SJSA1 (cell line): Measurements from ENCODE around the gene SLC26A1. TPM values are rescaled to one million over a fixed set of nuclear protein-coding genes. Genes with fewer than 3 reads are reported as not detected.
A peak's percentile ranks its signal among the peaks of the same experiment; 100 is the strongest.

Source experiments
- DNase-seq, 2 experiments: peaks; one replicate each; pipeline ENCODE4 v3.0.0-alpha.2; 2015 to 2020; ENCODE audit warnings: low spot score in 2 of 2, low read depth in 1 of 2
- H3K27ac ChIP-seq: fragments of 250-450 bp; sonication (Bioruptor Pico); 2 replicates; pipeline ENCODE4 v1.5.1; 2020; ENCODE audit warnings: mild to moderate bottlenecking, moderate library complexity
- H3K27me3 ChIP-seq: fragments of 250-450 bp; sonication (Bioruptor Pico); replicated peaks from 2 replicates; pipeline ENCODE4 v1.5.1; 2020; ENCODE audit warnings: mild to moderate bottlenecking, moderate library complexity
- H3K36me3 ChIP-seq: fragments of 250-450 bp; sonication (Bioruptor Pico); 2 replicates; pipeline ENCODE4 v1.5.1; 2020; ENCODE audit warnings: mild to moderate bottlenecking
- H3K4me1 ChIP-seq: fragments of 250-450 bp; sonication (Bioruptor Pico); replicated peaks from 2 replicates; pipeline ENCODE4 v1.6.1; 2021; ENCODE audit warnings: mild to moderate bottlenecking
- H3K4me3 ChIP-seq: fragments of 250-450 bp; sonication (Bioruptor Pico); 2 replicates; pipeline ENCODE4 v1.5.1; 2020; ENCODE audit warnings: mild to moderate bottlenecking
- H3K9me3 ChIP-seq: fragments of 250-450 bp; sonication (Bioruptor Pico); replicated peaks from 2 replicates; pipeline ENCODE4 v1.5.1; 2020; ENCODE audit warnings: mild to moderate bottlenecking
- total RNA-seq: library from RNA; depleted of rRNA; stranded (reverse); fragments of >200 nt; shearing (Covaris generic); gene quantifications from 2 replicates; pipeline ENCODE4 v1.2.3, GENCODE V29; 2014

SLC26A1 gene
- total RNA-seq, 1 experiment from 2014 or later: not detected

GRCh38 chr4:995311-996026 lies 2.3 kb upstream of the SLC26A1 start:
- Histone ChIP-seq H3K27me3 (peaks cover 6% of the 10 kb centered on the region; the same call in 1 of the 2 replicates), H3K4me3 (no peak overlapping the region), H3K4me1 (no peaks in the 10 kb centered on the region), H3K27ac (no peak overlapping the region), H3K9me3 (no peaks in the 10 kb centered on the region), H3K36me3 (no peaks in the 10 kb centered on the region)
- no peak for DNase-seq

GRCh38 chr4:992297-993110 lies 700 bp downstream of the SLC26A1 start:
- H3K36me3 ChIP-seq: no peaks in the 10 kb centered on the region
- no peak for DNase-seq
- peaks cover 1% of the 10 kb centered on the region; the same call in 1 of the 2 replicates for H3K27me3 ChIP-seq
- H3K9me3 ChIP-seq: no peaks in the 10 kb centered on the region
- no peak overlapping the region for H3K4me3 ChIP-seq
- H3K4me1 ChIP-seq: no peaks in the 10 kb centered on the region
- H3K27ac ChIP-seq: no peak overlapping the region

DNA sequence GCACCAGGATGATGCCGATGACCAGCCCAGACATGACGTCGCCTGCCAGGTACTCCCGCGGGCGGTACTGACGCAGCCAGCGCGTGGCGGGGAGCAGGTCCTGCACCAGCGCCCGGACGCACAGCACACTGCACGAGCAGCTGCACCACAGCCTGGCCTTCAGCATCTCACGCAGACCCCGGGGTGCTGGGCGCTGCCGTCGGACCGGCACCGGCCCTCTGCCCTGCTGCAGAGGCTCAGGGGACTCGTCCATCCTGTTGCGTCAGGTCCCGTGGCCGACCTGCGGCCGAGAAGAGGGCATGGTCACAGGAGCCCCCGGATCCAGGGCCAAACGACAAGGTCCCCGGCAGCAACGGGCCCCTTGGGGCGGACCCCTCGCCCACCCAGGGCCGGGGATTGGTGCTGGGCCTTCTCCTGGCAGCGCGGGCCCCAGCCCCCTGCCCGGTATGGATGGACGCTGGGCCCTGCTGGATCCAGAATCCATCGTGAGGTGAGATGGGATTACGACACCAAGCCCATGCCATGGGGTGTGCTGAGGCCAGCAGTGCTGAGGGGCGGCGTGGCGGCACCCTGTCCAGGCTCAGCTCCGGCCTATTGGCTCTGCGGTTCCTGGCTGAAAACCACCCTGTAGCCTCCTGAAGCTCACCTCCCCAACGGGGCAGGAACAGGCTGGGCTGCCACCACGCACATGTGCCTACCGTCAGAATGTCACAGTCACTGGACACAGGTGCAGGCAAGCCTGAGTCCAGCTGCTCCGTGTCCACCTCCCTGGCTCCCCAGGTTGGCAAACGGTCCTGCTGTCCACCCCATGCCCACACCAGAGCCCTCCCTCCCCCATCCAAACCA lies 1.5 kb downstream of the SLC26A1 start:
- Histone ChIP-seq H3K4me1 (no peaks in the 10 kb centered on the region), H3K36me3 (no peaks in the 10 kb centered on the region), H3K9me3 (no peaks in the 10 kb centered on the region), H3K27me3 (no peaks in the 10 kb centered on the region), H3K27ac (no peak overlapping the region), H3K4me3 (no peak overlapping the region)
- DNase-seq: no peak

GRCh38 chr4:990746-991367 lies 2.3 kb downstream of the SLC26A1 start:
- Histone ChIP-seq H3K27ac (no peak overlapping the region), H3K4me3 (no peak overlapping the region)

GRCh38 chr4:989722-990471 lies 3.3 kb downstream of the SLC26A1 start:
- Histone ChIP-seq H3K4me3 (no peak overlapping the region), H3K4me1 (no peaks in the 10 kb centered on the region), H3K36me3 (no peaks in the 10 kb centered on the region), H3K27me3 (no peaks in the 10 kb centered on the region), H3K9me3 (no peaks in the 10 kb centered on the region), H3K27ac (no peak overlapping the region)
- DNase-seq: no peak

More at GRCh38 chr4:990746-991367, 2.3 kb downstream of the SLC26A1 start:
- Histone ChIP-seq H3K36me3 (no peaks in the 10 kb centered on the region), H3K9me3 (no peaks in the 10 kb centered on the region), H3K4me1 (no peaks in the 10 kb centered on the region), H3K27me3 (no peaks in the 10 kb centered on the region)
- DNase-seq: no peak

- H3K27ac ChIP-seq: no peak overlapping the region
- H3K36me3 ChIP-seq: no peaks in the 10 kb centered on the region
- H3K4me3 ChIP-seq: no peak overlapping the region
- H3K27me3 ChIP-seq: no peaks in the 10 kb centered on the region
- no peaks in the 10 kb centered on the region for H3K4me1 ChIP-seq
- DNase-seq: no peak
- H3K9me3 ChIP-seq: no peaks in the 10 kb centered on the region
Measured at GRCh38 chr4:988726-989721, 4.2 kb downstream of the SLC26A1 start.

DNA sequence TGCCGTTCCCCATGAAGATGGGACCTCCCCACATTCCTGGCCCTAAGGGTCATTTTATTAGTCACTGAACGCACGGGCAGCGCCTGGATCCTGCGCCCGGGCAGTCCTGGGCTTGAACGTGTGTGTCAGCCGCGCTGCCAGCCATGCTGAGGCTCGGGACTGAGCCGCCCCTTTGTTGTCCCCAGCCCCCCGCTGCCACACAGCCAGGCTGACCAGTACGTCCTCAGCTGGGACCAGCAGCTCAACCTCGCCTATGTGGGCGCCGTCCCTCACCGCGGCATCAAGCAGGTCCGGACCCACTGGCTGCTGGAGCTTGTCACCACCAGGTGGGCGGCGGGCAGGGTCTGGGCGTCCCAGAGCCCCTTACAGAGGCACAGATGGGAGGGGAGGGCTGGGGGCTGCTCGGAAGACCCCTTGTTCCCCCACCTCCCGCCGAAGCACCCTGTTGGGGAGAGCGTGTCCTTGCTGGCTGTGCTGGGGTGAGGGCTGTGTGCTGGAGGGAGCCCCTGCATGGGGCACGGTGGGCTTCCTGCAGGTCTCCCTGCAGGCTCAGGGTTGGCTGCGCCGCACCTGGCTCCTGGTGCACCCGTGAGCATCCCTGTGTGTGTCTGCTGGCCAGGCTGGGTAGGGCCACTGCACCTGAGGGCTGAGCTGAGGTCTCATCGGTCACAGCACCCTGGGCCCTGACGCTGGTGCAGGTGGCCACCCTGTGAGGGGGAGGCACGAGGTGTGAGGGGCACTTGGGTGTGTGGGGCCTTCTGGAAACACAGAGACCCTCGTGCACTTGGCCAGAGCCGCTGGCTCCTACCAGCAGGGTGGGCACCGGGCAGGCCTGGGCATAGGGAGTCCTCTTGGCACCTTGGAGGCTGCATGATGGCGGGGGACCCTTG lies 5.3 kb downstream of the SLC26A1 start:
- no peaks in the 10 kb centered on the region for H3K9me3 ChIP-seq
- H3K27me3 ChIP-seq: no peaks in the 10 kb centered on the region
- H3K4me1 ChIP-seq: no peaks in the 10 kb centered on the region
- H3K4me3 ChIP-seq: peak overlapping the region; percentile 52
- H3K27ac ChIP-seq: no peak overlapping the region
- no peaks in the 10 kb centered on the region for H3K36me3 ChIP-seq
- no peak for DNase-seq

DNA sequence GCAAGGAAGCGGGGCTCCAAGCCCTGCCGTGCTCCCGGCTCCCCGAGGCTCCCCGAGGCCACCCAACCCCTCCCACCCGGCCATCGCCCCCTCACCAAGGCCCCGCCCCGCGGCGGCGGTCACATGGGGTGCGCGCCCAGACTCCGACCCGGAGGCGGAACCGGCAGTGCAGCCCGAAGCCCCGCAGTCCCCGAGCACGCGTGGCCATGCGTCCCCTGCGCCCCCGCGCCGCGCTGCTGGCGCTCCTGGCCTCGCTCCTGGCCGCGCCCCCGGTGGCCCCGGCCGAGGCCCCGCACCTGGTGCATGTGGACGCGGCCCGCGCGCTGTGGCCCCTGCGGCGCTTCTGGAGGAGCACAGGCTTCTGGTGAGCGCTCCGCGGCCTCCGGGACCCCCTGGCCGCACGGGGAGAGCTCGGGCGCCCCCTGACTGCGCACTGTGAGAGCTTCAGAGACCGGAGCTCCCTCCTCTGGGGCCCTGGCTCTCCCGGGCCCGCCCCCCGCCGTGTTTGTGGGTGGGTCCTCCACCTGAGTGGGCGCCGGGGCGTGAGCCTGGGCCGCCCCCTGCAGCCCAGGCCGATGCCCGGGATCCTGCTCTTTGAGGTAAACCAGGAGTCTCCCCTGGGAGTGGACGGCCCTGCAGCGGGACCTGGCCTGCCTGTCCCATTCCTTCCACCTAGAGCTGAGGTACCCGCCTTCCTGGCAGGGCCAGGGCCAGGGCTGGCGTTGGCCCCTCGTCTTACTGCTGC lies 6.2 kb downstream of the SLC26A1 start, which contains the start of gene IDUA:
TSS of gene IDUA (plus strand) at position 166 of the 745 bp plus-strand sequence. CDS start at position 207, 41 bp downstream.
- no peak within 1 kb of the TSS for H3K27ac ChIP-seq
- H3K36me3 ChIP-seq: no peaks in the 10 kb centered on the region
- H3K4me1 ChIP-seq: no peaks in the 10 kb centered on the region
- peak in 1 of 2 experiments; percentile 31 for DNase-seq
- H3K9me3 ChIP-seq: no peaks in the 10 kb centered on the region
- peak within 1 kb of the TSS; percentile 52 for H3K4me3 ChIP-seq
- no peaks in the 10 kb centered on the region for H3K27me3 ChIP-seq

GRCh38 chr4:986428-986878 lies 6.8 kb downstream of the SLC26A1 start:
- Histone ChIP-seq H3K27me3 (no peaks in the 10 kb centered on the region), H3K9me3 (no peaks in the 10 kb centered on the region), H3K4me1 (no peaks in the 10 kb centered on the region), H3K27ac (no peak overlapping the region), H3K4me3 (peak overlapping the region; percentile 52), H3K36me3 (no peaks in the 10 kb centered on the region)
- no peak for DNase-seq

DNA sequence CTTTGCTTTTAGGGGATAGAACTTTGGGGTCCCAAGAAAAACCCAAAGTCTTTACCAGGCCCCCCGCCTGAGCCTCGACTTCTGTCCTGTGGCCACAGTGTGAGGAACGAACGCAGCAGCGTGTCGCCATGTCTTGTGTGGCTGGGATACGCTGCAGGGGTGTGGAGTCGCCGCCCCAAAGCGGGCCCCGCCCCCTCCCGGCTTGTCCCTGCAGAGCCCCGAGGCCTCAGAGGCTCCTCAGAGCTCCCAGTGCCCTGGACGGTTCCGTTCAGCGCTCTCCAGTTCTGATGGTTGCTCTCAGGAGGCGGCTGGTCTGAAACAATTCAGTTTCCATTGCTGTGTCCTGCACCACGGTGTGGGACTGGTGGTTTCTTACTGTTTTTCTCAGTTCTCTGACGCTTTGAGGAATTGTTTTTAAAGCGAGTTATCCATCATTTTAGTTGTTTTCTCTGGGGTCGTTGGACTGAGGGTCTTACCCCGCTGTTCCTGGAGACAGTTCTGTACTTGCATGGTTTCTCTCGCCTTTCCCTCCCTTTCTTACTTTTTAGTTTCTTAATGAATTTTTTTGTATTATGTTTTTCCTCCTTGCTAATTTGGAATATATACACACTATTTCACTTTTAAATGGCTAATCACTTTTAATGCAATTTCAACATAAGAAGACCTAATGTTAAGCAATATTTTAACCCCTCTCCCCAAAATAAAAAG lies 7.9 kb downstream of the SLC26A1 start:
- no peak for DNase-seq
- Histone ChIP-seq H3K27ac (no peak overlapping the region), H3K9me3 (no peaks in the 10 kb centered on the region), H3K36me3 (no peaks in the 10 kb centered on the region), H3K4me3 (no peak overlapping the region), H3K4me1 (no peaks in the 10 kb centered on the region), H3K27me3 (no peaks in the 10 kb centered on the region)
